Putamen (tissue), 1 donor: Measurements from ENCODE around the gene PCBP3.
A peak's percentile ranks its signal among the peaks of the same experiment; 100 is the strongest.

Experiments used
- DNase-seq: peaks from one replicate; pipeline ENCODE4 v3.0.0-alpha.2; 2016; ENCODE audit warnings: low spot score

The PCBP3 gene

GRCh38 chr21:45724994-45725843, 81.7 kb downstream of the PCBP3 start:
- no peak for DNase-seq

GRCh38 chr21:45725844-45726200, 82.3 kb downstream of the PCBP3 start:
- DNase-seq: no peak

GRCh38 chr21:45726438-45726837, 82.9 kb downstream of the PCBP3 start:
- DNase-seq: no peak

DNA sequence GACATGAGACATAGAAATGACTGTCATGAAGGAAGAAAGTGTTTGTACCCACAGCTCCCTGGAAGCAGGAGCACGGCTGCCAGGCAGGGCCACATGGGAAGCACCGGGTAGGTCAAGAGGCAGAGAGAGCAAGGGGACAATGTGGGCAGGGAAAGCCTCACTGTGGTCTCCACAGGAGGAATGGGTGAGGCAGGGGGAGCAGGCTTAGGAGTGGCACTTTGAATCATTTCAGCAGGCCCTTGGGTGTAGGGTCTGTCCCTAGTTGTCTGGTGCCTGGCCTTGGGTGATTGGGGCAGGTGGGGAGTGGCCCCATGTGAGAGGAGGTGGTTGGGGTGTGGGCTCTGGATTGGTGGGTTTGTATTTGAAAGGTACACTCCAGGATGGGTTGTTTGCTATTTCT, 83.9 kb downstream of the PCBP3 start:
- DNase-seq: no peak

DNA sequence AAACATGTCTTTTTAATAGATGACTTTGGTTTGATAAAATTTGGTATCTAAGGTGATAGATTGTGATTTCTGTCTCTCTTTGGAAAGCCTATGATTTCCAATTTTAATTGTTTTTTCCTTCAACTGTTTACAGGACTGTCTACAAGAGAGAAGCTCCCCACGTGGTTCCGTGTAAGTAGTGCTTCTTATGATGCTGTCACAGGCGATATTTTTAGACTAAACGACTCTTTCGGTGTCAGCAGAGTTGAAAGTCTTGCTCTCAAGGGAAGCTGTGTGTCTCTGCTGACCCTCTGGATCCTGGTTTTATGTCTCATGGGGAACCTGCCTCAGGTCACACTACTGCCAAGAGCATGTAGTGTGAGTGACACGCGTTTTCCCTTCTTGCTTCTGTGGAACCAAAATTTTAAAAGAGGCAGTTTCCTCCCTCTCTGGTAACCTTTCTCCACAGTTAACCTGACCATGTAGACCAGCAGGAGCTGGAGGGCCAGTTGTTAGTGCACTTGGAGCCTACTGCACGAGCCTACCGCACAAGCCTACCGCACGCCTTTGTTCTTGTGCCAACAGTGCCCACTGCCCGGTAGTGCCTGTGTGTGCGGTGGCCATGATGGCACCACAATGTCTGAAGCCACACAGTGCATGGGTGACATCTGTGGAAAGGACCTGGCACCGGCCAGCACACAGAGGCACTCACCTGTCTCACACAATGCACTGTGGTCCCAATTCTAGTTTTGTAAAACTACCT, 91.9 kb downstream of the PCBP3 start:
- DNase-seq: no peak

DNA sequence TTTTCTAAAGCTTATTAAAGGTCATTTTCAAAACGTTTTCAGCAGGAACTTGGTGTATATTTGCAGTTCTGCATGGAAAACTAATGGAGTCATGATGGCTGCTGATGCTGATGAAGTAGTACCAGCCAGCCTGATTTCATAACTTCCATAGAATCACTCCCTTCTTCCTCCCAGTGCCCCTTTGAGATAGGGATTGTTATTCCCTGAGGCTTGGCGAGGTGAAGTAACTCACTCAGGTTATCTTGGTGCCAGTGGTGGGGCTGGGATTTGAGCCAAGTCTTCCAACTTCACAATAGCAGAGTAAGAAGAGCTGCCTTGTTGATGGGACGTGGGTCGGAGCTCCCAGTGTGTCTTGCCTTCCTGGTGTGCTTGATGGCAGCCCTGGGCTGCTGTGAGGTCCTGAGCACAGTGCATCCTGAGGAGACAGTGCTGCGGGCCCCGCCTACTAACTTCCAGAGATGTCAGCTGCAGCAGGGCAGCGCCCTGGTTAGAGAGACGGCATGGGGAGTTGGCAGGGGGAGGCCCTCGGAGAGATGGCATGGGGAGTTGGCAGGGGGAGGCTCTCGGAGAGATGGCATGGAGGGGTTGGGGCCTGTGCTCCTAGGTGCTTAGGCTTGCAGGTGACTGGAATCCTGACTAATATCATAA, 92.6 kb downstream of the PCBP3 start:
- no peak for DNase-seq

DNA sequence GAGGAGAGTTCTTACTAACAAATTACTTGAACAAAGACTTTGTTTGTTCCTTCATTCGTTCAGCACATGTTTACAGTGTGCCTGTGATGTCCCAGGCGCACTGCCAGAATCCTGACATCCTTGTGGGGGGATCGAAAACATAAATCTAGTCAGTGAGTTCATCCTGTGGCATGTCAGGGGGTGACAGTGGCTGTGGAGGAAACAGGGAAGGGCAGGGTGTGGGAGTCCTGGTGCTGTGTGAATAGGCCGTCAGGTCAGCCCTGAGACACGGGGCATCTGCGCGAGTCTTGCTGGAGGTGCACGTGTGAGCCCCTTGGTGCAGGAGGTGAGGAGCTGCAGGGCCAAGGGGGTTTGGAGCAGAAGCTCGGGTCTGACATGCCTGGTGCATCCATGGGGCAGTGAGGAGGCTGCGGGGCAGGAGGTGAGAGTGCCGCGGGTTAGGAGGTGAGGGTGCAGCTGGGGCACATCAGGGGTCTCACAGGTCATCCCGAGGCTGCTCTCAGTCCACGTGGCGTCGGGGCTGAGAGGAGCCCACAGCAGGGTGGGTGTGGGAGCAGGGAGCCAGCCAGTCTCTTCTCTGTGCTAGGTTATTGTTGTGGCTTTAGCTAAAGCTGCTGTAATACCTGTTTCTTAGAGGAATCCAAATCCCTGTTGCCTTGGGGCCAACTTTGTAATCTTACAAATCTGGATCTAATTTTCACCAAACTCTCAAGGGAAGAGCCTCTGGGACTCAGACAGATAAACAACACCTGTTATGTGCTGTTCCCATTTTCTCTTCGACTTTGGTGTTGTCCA, 93.4 kb downstream of the PCBP3 start:
- DNase-seq: no peak

DNA sequence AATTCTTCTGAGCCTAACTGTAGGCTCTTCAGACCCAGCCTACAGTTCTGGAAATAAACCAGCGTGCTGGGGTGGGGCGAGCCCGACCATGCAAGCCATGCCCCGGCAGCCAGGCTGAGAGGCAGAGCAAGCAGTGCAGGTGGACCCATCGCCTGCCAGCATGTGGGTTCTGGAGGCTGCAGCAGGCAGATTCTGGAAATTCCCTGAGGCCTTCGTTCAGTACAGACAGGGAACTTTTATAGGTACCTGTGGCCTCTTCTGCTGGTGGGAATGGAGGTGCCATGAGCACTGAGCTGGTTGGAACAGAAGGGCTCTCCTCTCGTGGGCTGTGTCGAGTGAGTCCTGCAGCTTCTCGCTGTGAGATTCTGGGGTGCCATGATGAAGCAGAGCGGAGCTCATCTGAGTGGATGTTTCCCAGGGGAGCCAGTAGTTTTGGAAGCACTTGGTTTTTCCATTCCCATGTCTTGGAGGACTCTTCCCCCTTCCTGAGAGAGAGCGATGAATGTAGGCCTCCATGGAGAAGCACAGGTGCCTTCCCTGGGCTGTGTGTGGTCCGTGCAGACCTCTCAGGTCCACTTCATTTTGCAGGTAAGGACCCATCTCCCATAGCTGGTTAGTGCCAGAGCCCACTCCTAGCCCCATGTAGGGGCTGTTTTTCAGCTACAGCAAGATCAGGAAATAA, 94.1 kb downstream of the PCBP3 start:
- no peak for DNase-seq

DNA sequence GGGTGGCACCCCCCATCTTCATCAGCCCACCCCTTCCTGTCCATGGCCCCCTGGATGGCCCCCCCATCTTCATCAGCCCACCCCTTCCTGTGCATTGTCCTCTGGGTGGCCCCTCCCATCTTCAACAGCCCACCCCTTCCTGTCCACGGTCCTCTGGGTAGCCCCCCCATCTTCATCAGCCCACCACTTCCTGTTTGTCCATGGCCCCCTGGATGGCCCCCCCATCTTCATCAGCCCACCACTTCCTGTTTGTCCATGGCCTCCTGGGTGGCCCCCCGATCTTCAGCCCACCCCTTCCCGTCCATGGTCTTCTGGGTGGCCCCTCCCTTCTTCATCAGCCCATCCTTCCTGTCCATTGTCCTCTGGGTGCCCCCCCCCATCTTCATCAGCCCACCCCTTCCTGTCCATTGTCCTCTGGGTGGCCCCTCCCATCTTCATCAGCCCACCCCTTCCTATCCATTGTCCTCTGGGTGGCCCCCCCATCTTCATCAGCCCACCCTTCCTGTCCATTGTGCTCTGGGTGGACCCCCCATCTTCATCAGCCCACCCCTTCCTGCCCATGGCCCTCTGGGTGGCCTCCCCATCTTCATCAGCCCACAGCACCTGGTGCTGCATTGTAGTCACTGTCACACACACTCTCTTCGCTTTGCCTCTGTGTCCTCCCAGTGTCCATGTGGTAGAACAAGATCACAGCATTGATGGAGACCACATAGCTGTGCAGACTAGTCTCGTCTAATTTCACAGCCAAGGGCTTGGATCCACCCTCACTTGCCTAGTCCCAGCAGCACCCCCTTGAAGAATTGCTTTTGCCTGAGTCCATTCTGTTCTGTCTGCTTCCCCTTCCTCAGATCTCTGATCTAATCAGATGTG, 95.9 kb downstream of the PCBP3 start:
- no peak for DNase-seq

- no peak for DNase-seq
These were observed 96.5 kb downstream of the PCBP3 start for GRCh38 chr21:45740088-45740440.

- DNase-seq: no peak
These were observed 97.2 kb downstream of the PCBP3 start for GRCh38 chr21:45740491-45741357.

DNA sequence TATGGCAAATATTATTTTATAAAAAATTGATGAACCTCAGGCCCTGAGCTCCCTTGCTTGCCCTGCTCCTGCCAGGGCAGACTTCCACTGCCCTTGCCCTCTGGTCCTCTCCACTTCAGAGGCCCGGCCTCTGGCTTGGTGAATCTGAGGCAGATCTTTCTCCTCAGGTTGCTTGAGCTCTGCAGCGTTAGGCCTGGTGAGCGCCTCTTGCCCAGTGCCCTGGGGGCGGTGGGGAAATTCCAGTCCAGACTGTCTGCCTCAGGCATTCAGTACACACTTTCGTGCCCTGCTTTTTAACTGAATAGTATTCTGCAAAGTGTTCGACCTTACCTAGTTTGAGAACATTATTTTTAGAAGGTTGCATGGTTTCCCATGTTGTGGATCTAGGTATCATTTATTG, 98.2 kb downstream of the PCBP3 start:
- DNase-seq: no peak

- DNase-seq: no peak
These were observed 98.7 kb downstream of the PCBP3 start for GRCh38 chr21:45742247-45742646.

GRCh38 chr21:45745256-45745655, 101.7 kb downstream of the PCBP3 start:
- no peak for DNase-seq

- peak; percentile 30 for DNase-seq
These were observed 103.8 kb downstream of the PCBP3 start for GRCh38 chr21:45747233-45747766.

DNA sequence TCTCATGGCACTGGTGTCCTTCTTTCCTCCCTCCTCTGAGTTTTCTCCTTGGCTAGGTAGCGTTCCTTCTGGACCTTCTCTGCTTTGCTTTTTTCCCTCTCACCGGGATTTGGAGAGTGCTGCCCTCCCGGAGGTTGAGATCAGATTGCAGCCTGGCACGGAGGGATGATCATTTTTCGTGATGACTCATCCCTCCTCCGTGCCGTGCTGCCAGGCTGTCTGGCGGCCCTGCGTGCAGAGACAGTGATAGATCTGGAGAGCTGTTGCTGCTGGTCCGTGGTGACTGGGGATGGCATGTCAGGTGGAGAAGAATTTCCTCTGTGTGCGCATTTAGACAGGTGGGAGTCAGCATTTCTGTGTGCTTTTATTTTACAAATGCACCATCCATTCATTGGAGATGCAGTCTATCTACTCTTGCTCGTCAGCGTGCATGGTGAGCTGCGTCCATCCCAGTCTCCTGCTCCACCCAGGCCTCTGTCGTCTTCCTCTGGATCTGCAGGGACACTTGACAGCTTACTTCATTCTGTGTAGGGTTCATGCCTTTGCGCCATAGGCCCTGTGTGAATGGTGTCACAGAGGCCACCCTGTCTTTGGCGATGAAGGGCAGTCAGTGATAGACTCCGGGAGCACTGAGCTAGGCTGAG, 104.4 kb downstream of the PCBP3 start:
- peak; percentile 42 for DNase-seq

GRCh38 chr21:45748593-45748992, 105.1 kb downstream of the PCBP3 start:
- DNase-seq: no peak

DNA sequence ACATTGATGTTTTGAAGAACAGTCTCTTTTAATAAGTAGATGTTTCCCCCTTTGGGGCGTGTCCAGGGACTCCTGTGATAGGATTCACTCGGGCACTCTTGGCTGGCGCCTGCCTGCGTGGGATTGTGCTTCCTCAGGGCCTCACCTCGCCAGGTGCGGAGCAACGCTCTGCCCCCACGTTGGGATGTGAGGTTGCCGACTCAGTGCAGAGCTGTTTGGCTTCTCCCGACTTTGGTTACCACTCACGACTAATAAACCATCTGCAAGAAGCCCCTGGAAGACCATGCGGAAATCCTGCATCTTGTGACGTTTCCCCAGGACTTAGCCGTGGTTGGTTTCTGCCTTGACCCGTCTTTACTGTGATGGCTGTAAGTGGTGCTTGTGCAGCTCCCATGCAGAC, 106.4 kb downstream of the PCBP3 start:
- no peak for DNase-seq

DNA sequence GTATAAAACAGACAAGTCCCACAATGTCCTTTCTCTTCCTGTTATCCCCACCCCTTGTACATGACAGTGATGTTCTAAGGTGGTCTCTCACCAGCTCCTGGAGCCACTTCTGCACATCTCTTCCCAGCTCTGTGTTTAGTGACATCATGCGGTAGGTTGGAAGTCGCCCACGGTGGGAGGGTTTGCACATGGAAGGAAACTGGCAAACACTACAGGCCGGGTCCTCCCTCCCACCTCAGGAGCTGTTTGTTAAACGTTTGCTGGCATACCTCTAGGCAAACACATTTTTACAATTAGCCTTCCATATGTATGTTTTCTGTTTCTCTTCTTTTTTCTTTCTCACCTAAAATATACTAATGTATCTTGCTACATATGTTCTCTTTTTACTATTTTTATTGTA, 107.4 kb downstream of the PCBP3 start:
- no peak for DNase-seq
